Keratinocyte (primary cell): ENCODE data around the gene WT1.

Experiments used
- EZH2 ChIP-seq: IDR thresholded peaks from one replicate; pipeline ENCODE4 v1.6.1; 2012; ENCODE audit warnings: inconsistent platforms, mild to moderate bottlenecking, low read length, moderate library complexity
- TF ChIP-seq, protein P1 (sequence below), 3 experiments: IDR thresholded peaks in 1 of 3; conservative IDR thresholded peaks in 1 of 3; optimal IDR thresholded peaks in 1 of 3; 2 replicates in 2 of 3; 3 replicates in 1 of 3; pipeline versions ENCODE3 to v1.5.1; 2011; ENCODE audit warnings: low read length in 3 of 3, mild to moderate bottlenecking in 3 of 3, moderate library complexity in 2 of 3, control low read depth in 1 of 3, inconsistent platforms in 1 of 3; ENCODE audit not compliant: insufficient read depth in 2 of 3; ENCODE audit errors: extremely low read depth in 1 of 3

DNA sequence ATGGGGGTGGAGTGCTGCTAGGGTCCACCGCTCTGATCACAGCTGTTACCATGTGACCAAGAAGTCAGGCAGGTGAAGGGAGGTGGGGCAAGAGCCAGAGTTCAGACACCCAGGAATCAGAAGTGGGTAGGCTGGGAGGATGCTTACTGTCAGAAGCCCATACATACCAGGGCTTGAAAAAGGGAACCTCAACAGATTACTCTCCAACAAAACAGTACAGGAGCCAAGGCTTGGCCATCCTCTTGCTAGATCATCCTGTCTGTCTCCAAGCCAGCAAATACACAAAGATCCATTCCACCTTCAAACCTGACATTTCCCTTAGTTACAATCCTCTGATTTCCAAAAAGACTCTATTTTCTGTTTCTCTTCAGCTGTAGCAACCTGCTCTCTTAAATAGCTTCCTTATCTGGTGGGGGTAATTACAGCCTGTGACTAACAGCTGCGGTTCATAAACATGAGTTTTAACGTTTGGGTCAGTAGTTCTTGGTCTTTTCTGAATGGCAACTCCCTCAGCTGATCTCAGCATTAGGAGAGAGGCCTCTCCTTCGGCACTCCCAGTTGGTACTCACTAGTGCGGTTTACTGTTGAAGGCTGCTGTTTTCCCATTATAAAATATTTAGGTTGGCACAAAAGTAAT, 31.1 kb upstream of the WT1 start:
- TF ChIP-seq, protein P1, sequence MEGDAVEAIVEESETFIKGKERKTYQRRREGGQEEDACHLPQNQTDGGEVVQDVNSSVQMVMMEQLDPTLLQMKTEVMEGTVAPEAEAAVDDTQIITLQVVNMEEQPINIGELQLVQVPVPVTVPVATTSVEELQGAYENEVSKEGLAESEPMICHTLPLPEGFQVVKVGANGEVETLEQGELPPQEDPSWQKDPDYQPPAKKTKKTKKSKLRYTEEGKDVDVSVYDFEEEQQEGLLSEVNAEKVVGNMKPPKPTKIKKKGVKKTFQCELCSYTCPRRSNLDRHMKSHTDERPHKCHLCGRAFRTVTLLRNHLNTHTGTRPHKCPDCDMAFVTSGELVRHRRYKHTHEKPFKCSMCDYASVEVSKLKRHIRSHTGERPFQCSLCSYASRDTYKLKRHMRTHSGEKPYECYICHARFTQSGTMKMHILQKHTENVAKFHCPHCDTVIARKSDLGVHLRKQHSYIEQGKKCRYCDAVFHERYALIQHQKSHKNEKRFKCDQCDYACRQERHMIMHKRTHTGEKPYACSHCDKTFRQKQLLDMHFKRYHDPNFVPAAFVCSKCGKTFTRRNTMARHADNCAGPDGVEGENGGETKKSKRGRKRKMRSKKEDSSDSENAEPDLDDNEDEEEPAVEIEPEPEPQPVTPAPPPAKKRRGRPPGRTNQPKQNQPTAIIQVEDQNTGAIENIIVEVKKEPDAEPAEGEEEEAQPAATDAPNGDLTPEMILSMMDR (optimal IDR thresholded peaks at IDR 0.05 in 1 of 3, IDR thresholded peaks at IDR 0.05 in 1 of 3, conservative IDR thresholded peaks at IDR 0.05 in 1 of 3; ENCODE audit: extremely low read depth in 1 of 3, insufficient read depth in 2 of 3, low read length in 3 of 3): no peak
- no peak for TF ChIP-seq EZH2
